ENCODE data around the gene YJU2.

DNA sequence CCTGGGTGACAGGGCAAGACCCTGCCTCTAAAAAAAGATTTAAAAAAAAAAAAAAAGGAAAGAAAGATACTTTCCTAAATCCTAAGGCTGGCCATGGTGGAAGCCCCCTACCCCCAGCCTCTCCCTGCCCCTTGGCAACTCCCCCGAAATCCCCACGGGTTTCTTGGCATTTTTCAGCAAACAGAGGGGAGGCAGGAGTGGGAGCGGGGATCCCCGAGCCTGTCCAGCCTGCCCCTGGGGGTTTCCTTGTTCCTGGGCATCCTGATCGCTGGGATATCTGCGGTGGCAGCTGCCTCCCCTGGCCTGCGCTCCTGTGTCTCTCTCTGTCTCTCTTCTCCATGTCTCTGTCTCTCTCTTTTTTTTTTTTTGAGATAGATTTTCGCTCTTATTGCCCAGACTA is 21.0 kb upstream of the YJU2 start:
- TF ChIP-seq, protein P1, sequence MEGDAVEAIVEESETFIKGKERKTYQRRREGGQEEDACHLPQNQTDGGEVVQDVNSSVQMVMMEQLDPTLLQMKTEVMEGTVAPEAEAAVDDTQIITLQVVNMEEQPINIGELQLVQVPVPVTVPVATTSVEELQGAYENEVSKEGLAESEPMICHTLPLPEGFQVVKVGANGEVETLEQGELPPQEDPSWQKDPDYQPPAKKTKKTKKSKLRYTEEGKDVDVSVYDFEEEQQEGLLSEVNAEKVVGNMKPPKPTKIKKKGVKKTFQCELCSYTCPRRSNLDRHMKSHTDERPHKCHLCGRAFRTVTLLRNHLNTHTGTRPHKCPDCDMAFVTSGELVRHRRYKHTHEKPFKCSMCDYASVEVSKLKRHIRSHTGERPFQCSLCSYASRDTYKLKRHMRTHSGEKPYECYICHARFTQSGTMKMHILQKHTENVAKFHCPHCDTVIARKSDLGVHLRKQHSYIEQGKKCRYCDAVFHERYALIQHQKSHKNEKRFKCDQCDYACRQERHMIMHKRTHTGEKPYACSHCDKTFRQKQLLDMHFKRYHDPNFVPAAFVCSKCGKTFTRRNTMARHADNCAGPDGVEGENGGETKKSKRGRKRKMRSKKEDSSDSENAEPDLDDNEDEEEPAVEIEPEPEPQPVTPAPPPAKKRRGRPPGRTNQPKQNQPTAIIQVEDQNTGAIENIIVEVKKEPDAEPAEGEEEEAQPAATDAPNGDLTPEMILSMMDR (IDR thresholded peaks at IDR 0.05), result no peak
- no peak for TF ChIP-seq POLR2A (IDR thresholded peaks at IDR 0.05)
